HCT116 (cell line): Measurements from ENCODE around the gene ARL15. TPM values are rescaled to one million over a fixed set of nuclear protein-coding genes. Genes with fewer than 3 reads are reported as not detected.

Experiments
- ATAC-seq: fragments of 200-7000 bp; cut with Tn5 transposase; 2 replicates; pipeline ENCODE4 v1.9.1; 2020; ENCODE audit warnings: mild to moderate bottlenecking, moderate library complexity
- BruUV-seq: library from RNA; stranded (reverse); fragments of 400-500 nt; replicated peaks from 2 replicates; lab custom pipeline; 2021; lab: Mats Ljungman, UMichigan
- CTCF ChIA-PET: fragments of 300-600 bp; sonication (Branson Sonifier 250); formaldehyde crosslinking; loops from one replicate; lab custom pipeline; 2021; ENCODE audit warnings: antibody characterized with exemption; lab: Charles Lee
- POLR2A ChIA-PET: fragments of 300-600, 350-600 bp; sonication (Branson Sonifier 250); formaldehyde crosslinking; loops from one replicate; lab custom pipeline; 2021; ENCODE audit warnings: antibody characterized with exemption; lab: Charles Lee
- RAD21 ChIA-PET, 2 experiments: fragments of 300-600 bp; sonication (Branson Sonifier 250); formaldehyde crosslinking; loops; one replicate each; lab custom pipeline; 2023; ENCODE audit warnings: low total read pairs in 2 of 2; ENCODE audit not compliant: uncharacterized antibody in 2 of 2, unreplicated experiment in 2 of 2, low non-redundant PET in 1 of 2; lab: Charles Lee
- DNase-seq: peaks from one replicate; pipeline ENCODE4 v3.0.0-alpha.2; 2010; ENCODE audit warnings: low read depth, low spot score
- H2AFZ ChIP-seq: fragments of 200-600 bp; shearing (Covaris generic), sonication (generic); 2 replicates; pipeline ENCODE4 v1.6.1; 2017; ENCODE audit warnings: low read depth, mixed run types, mixed read lengths, antibody characterized with exemption, low read length; ENCODE audit not compliant: poor library complexity, severe bottlenecking
- H3K27ac ChIP-seq: 2 replicates; pipeline ENCODE4 v1.5.1; 2012; ENCODE audit warnings: low read depth, low read length
- H3K27me3 ChIP-seq: fragments of 200-600 bp; sonication (generic); 2 replicates; pipeline ENCODE4 v1.6.1; 2016; ENCODE audit warnings: mixed run types, low read length, mixed read lengths; ENCODE audit not compliant: insufficient read depth
- H3K36me3 ChIP-seq, 2 experiments: fragments of 200-500 bp in 1 of 2; fragments of 200-600 bp in 1 of 2; sonication (Bioruptor generic) in 1 of 2; sonication (generic) in 1 of 2; 2 replicates each; pipeline versions ENCODE4 v1.5.1 to v1.6.1; 2014 to 2016; ENCODE audit warnings: low read length in 2 of 2, inconsistent platforms in 1 of 2, mixed read lengths in 1 of 2, mixed run types in 1 of 2; ENCODE audit not compliant: insufficient read depth in 2 of 2, control insufficient read depth in 1 of 2
- H3K4me1 ChIP-seq, 2 experiments: fragments of 200-600 bp in 1 of 2; sonication (generic) in 1 of 2; 2 replicates each; pipeline versions ENCODE4 v1.5.1 to v1.6.1; 2012 to 2017; ENCODE audit warnings: low read length in 2 of 2, inconsistent platforms in 1 of 2, mild to moderate bottlenecking in 1 of 2, mixed read lengths in 1 of 2, mixed run types in 1 of 2, moderate library complexity in 1 of 2; ENCODE audit not compliant: insufficient read depth in 2 of 2, control insufficient read depth in 1 of 2
- H3K4me2 ChIP-seq: fragments of 200-600 bp; sonication (generic); 2 replicates; pipeline ENCODE4 v1.6.1; 2017; ENCODE audit warnings: mixed run types, low read length, mixed read lengths
- H3K4me3 ChIP-seq, 2 experiments: fragments of 200-600 bp in 1 of 2; sonication (generic) in 1 of 2; replicated peaks in 1 of 2; 2 replicates each; pipeline ENCODE4 v1.5.1; 2011 to 2016; ENCODE audit warnings: low read length in 2 of 2, control low read depth in 1 of 2, low read depth in 1 of 2, mild to moderate bottlenecking in 1 of 2, mixed read lengths in 1 of 2, mixed run types in 1 of 2
- H3K79me2 ChIP-seq: fragments of 200-600 bp; sonication (generic); 2 replicates; pipeline ENCODE4 v1.6.1; 2017; ENCODE audit warnings: mild to moderate bottlenecking, mixed run types, low read length, moderate library complexity, mixed read lengths; ENCODE audit not compliant: insufficient read depth
- H3K9ac ChIP-seq: fragments of 200-600 bp; sonication (generic); 2 replicates; pipeline ENCODE4 v1.6.1; 2016; ENCODE audit warnings: low read length, mixed read lengths
- H3K9me2 ChIP-seq: fragments of 200-600 bp; sonication (generic), shearing (Covaris generic); 2 replicates; pipeline ENCODE4 v1.6.1; 2017; ENCODE audit warnings: mixed run types, mild to moderate bottlenecking, moderate library complexity; ENCODE audit not compliant: insufficient read depth
- H3K9me3 ChIP-seq, 2 experiments: fragments of 200-500 bp in 1 of 2; fragments of 200-600 bp in 1 of 2; sonication (Bioruptor generic) in 1 of 2; sonication (generic) in 1 of 2; 2 replicates each; pipeline ENCODE4 v1.6.1; 2014 to 2017; ENCODE audit warnings: low read length in 2 of 2, mixed read lengths in 2 of 2, inconsistent platforms in 1 of 2, low read depth in 1 of 2, mild to moderate bottlenecking in 1 of 2, mixed run types in 1 of 2, moderate library complexity in 1 of 2; ENCODE audit not compliant: control insufficient read depth in 1 of 2, insufficient read depth in 1 of 2
- H4K20me1 ChIP-seq: fragments of 200-600 bp; sonication (generic), shearing (Covaris generic); 2 replicates; pipeline ENCODE4 v1.6.1; 2017; ENCODE audit warnings: mixed run types, mild to moderate bottlenecking, moderate library complexity; ENCODE audit not compliant: insufficient read depth
- ATF3 ChIP-seq: IDR thresholded peaks from 2 replicates; pipeline ENCODE4 v1.6.1; 2012
- CBX3 ChIP-seq: IDR thresholded peaks from 2 replicates; pipeline ENCODE4 v1.6.1; 2012; ENCODE audit warnings: low read depth
- CEBPB ChIP-seq: IDR thresholded peaks from 2 replicates; pipeline ENCODE4 v1.6.1; 2012; ENCODE audit warnings: low read depth
- CTCF ChIP-seq, 3 experiments: fragments of 200-600 bp in 1 of 3; sonication (generic) in 1 of 3; IDR thresholded peaks in 2 of 3; conservative IDR thresholded peaks in 1 of 3; 2 replicates each; pipeline ENCODE4 v1.5.1; 2012 to 2017; ENCODE audit warnings: low read depth in 2 of 3, low read length in 2 of 3, antibody characterized with exemption in 1 of 3, borderline replicate concordance in 1 of 3, control low read depth in 1 of 3, mild to moderate bottlenecking in 1 of 3, mixed read lengths in 1 of 3, mixed run types in 1 of 3, moderate library complexity in 1 of 3; ENCODE audit not compliant: insufficient read depth in 1 of 3
- EGR1 ChIP-seq: IDR thresholded peaks from 2 replicates; pipeline ENCODE4 v1.6.1; 2012; ENCODE audit warnings: low read depth
- FOSL1 ChIP-seq: IDR thresholded peaks from 2 replicates; pipeline ENCODE4 v1.6.1; 2012; ENCODE audit warnings: low read depth
- POLR2AphosphoS5 ChIP-seq: IDR thresholded peaks from 2 replicates; pipeline ENCODE4 v1.6.1; 2011; ENCODE audit warnings: mild to moderate bottlenecking, low read depth, low read length, moderate library complexity
- RAD21 ChIP-seq: IDR thresholded peaks from 2 replicates; pipeline ENCODE4 v1.6.1; 2012; ENCODE audit warnings: low read depth, mild to moderate bottlenecking
- SIN3A ChIP-seq: IDR thresholded peaks from 2 replicates; pipeline ENCODE4 v1.6.1; 2012; ENCODE audit warnings: low read depth
- SP1 ChIP-seq: IDR thresholded peaks from 2 replicates; pipeline ENCODE4 v1.6.1; 2012; ENCODE audit warnings: low read depth
- SRF ChIP-seq: IDR thresholded peaks from 2 replicates; pipeline ENCODE4 v1.6.1; 2012; ENCODE audit warnings: low read depth
- YY1 ChIP-seq: IDR thresholded peaks from 2 replicates; pipeline ENCODE4 v1.6.1; 2011; ENCODE audit warnings: low read length, low read depth, moderate library complexity, mild to moderate bottlenecking; ENCODE audit not compliant: insufficient replicate concordance; ENCODE audit errors: extremely low read depth
- ZFX ChIP-seq: fragments of 450-650 bp; IDR thresholded peaks from 2 replicates; pipeline ENCODE4 v1.6.1; 2017
- ZNF274 ChIP-seq: fragments of 200-500 bp; sonication (Bioruptor generic); IDR thresholded peaks from 2 replicates; pipeline ENCODE4 v1.6.1; 2014; ENCODE audit warnings: mild to moderate bottlenecking, low read depth, low read length, inconsistent platforms
- intact Hi-C: fragments of 100-400 bp; cut with micrococcal nuclease; formaldehyde crosslinking; loops from 2 replicates; pipeline ENCODE4 v1.10.0; 2022
- total RNA-seq: library from RNA; stranded (reverse); gene quantifications from one replicate; pipeline ENCODE4 v1.2.1, GENCODE V29; 2021; ENCODE audit not compliant: unreplicated experiment
- TF ChIP-seq, protein P1 (sequence below): IDR thresholded peaks from 2 replicates; pipeline ENCODE4 v1.6.1; 2012
- TF ChIP-seq, protein P2 (sequence below): IDR thresholded peaks from 2 replicates; pipeline ENCODE4 v1.6.1; 2012; ENCODE audit warnings: low read depth

The ARL15 gene
- total RNA-seq, 1 experiment from 2014 or later: 15.0 TPM

DNA sequence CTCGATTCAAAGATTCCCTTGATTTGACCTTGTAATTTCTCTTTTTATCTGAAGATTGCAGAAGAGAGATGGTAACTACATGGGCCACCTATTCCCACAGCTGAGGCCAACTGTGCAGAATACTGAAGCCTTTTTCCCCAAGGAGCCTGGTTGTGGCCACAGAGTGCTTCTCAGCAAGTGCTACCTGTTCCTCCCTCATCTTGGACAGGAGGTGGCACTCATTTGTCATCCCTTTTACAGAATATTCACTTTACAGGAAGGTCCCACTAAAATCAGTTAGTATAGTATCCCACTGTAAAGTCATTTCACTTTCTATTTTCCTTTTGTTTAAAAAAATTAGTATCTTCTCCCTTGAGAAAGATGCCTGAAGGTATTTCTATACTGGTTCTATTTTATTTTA, 346.4 kb downstream of the ARL15 start:
- no peaks in the 10 kb centered on the region for H3K27me3 ChIP-seq
- H2AFZ ChIP-seq: no peak overlapping the region
- BruUV-seq: no TSS peak
- RAD21 ChIA-PET: no interaction called here
- H3K36me3 ChIP-seq: no peaks in the 10 kb centered on the region
- no peak for ATAC-seq
- intact Hi-C loops: no loop called here
- no peaks in the 10 kb centered on the region for H4K20me1 ChIP-seq
- H3K4me1 ChIP-seq: no peaks in the 10 kb centered on the region
- no peak overlapping the region for H3K9ac ChIP-seq
- TF ChIP-seq POLR2AphosphoS5 (no peak), CTCF (IDR thresholded peaks at IDR 0.05 in 2 of 3, conservative IDR thresholded peaks at IDR 0.05 in 1 of 3; ENCODE audit: borderline replicate concordance in 1 of 3, insufficient read depth in 1 of 3, low read depth in 2 of 3, low read length in 2 of 3) (no peak), ATF3 (no peak), RAD21 (no peak), YY1 (no peak), SRF (no peak), SIN3A (no peak), ZNF274 (no peak), FOSL1 (no peak), CEBPB (no peak), EGR1 (no peak), CBX3 (no peak), ZFX (no peak), SP1 (no peak)
- TF ChIP-seq, protein P1, sequence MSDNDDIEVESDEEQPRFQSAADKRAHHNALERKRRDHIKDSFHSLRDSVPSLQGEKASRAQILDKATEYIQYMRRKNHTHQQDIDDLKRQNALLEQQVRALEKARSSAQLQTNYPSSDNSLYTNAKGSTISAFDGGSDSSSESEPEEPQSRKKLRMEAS: no peak
- TF ChIP-seq, protein P2, sequence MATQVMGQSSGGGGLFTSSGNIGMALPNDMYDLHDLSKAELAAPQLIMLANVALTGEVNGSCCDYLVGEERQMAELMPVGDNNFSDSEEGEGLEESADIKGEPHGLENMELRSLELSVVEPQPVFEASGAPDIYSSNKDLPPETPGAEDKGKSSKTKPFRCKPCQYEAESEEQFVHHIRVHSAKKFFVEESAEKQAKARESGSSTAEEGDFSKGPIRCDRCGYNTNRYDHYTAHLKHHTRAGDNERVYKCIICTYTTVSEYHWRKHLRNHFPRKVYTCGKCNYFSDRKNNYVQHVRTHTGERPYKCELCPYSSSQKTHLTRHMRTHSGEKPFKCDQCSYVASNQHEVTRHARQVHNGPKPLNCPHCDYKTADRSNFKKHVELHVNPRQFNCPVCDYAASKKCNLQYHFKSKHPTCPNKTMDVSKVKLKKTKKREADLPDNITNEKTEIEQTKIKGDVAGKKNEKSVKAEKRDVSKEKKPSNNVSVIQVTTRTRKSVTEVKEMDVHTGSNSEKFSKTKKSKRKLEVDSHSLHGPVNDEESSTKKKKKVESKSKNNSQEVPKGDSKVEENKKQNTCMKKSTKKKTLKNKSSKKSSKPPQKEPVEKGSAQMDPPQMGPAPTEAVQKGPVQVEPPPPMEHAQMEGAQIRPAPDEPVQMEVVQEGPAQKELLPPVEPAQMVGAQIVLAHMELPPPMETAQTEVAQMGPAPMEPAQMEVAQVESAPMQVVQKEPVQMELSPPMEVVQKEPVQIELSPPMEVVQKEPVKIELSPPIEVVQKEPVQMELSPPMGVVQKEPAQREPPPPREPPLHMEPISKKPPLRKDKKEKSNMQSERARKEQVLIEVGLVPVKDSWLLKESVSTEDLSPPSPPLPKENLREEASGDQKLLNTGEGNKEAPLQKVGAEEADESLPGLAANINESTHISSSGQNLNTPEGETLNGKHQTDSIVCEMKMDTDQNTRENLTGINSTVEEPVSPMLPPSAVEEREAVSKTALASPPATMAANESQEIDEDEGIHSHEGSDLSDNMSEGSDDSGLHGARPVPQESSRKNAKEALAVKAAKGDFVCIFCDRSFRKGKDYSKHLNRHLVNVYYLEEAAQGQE: no peak
- TF ChIP-seq, all 23 proteins: peak for 0
- no peak overlapping the region for H3K4me3 ChIP-seq
- no peaks in the 10 kb centered on the region for H3K9me3 ChIP-seq
- H3K27ac ChIP-seq: no peak overlapping the region
- H3K4me2 ChIP-seq: no peak overlapping the region
- ChIA-PET POLR2A (no interaction called here), CTCF (no interaction called here)
- no peaks in the 10 kb centered on the region for H3K9me2 ChIP-seq
- no peaks in the 10 kb centered on the region for H3K79me2 ChIP-seq
- no peak for DNase-seq
